HFF-Myc (cell line): ENCODE results near the gene CHCHD6.

Experiments
- DNase-seq: peaks from one replicate; pipeline ENCODE4 v3.0.0-alpha.2; 2011; ENCODE audit warnings: low read depth; ENCODE audit errors: extremely low read depth
- H3K4me3 ChIP-seq: replicated peaks from 2 replicates; pipeline ENCODE4 v1.5.1; 2011; ENCODE audit warnings: low read depth, mild to moderate bottlenecking, control low read depth, low read length
- CTCF ChIP-seq: IDR thresholded peaks from 2 replicates; pipeline ENCODE4 v1.5.1; 2012; ENCODE audit warnings: mild to moderate bottlenecking, low read depth, low read length, control low read depth; ENCODE audit errors: missing control alignments

The CHCHD6 gene

GRCh38 chr3:127001486-127002194 is 297.6 kb downstream of the CHCHD6 start:
- TF ChIP-seq CTCF, result no peak
- no peak for DNase-seq
- H3K4me3 ChIP-seq, result no peak overlapping the region; the same call in 1 of the 2 replicates

GRCh38 chr3:127002195-127003174 is 298.4 kb downstream of the CHCHD6 start:
- H3K4me3 ChIP-seq, result peak overlapping the region; percentile 29
- peak; percentile 83 for DNase-seq
- TF ChIP-seq CTCF, result peak; percentile 64

- no peak for TF ChIP-seq CTCF
- DNase-seq, result no peak
- H3K4me3 ChIP-seq, result no peak overlapping the region
Observed at GRCh38 chr3:127003175-127003555, 299.1 kb downstream of the CHCHD6 start.

- no peak overlapping the region for H3K4me3 ChIP-seq
- TF ChIP-seq CTCF, result no peak
Observed at GRCh38 chr3:127003601-127004280, 299.7 kb downstream of the CHCHD6 start.

GRCh38 chr3:127004641-127005397 is 300.8 kb downstream of the CHCHD6 start:
- no peak overlapping the region for H3K4me3 ChIP-seq
- no peak for DNase-seq
- TF ChIP-seq CTCF, result no peak

More at GRCh38 chr3:127003601-127004280, 299.7 kb downstream of the CHCHD6 start:
- DNase-seq, result no peak
